PC-3 (cell line): ENCODE measurements around the gene MIA.

Experiments used
- CTCF ChIP-seq: fragments of 300-600 bp; sonication (generic); conservative IDR thresholded peaks from 2 replicates; pipeline ENCODE4 v1.5.1; 2017; ENCODE audit warnings: antibody characterized with exemption, low read depth, mild to moderate bottlenecking, low read length
- EZH2 ChIP-seq: fragments of 300-600 bp; sonication (generic); IDR thresholded peaks from one replicate; pipeline ENCODE4 v1.6.1; 2017; ENCODE audit warnings: antibody characterized with exemption, mild to moderate bottlenecking, low read length; ENCODE audit not compliant: unreplicated experiment
- EZH2phosphoT487 ChIP-seq: fragments of 300-600 bp; sonication (generic); IDR thresholded peaks from 2 replicates; pipeline ENCODE4 v1.6.1; 2018; ENCODE audit warnings: mild to moderate bottlenecking, antibody characterized with exemption, low read length, borderline replicate concordance

DNA sequence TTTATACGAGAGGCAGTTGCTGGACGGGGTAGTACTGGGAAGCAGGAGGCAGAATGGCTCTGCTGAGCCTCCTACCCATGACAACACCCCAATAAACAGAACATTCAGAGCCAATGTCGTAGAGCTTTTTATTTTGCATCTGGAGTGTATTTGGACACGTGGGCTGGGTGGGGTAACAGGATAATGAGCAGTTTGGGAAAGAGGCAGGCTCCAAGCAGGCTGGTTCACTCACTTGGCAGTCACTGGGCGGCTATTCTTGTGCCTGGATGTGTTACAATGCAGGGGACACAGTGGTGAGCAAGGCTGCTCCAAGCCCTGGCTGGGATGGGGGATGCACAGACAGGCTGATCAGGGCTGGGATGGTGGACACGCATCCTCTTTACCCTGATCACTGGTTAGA is 34.6 kb upstream of the MIA start:
- TF ChIP-seq CTCF (no peak), EZH2 (no peak), EZH2phosphoT487 (no peak)
